Peyer's patch (tissue), 4 donors: ENCODE results near the gene TRIM77. TPM values are rescaled to one million over a fixed set of nuclear protein-coding genes. Genes with fewer than 3 reads are reported as not detected.
"Not testable (repeated sequence)": the region's sequence is repeated elsewhere in the genome, so short reads cannot be mapped to it uniquely, and the experiment has no call there.

Experiments
- DNase-seq, 3 donors: peaks; one replicate each; pipeline ENCODE4 v3.0.0-alpha.2; 2017 to 2019
- H3K27ac ChIP-seq, 4 donors: fragments of 200-600 bp; sonication (generic); one replicate each; pipeline ENCODE4 v1.5.1; 2016 to 2019
- H3K27me3 ChIP-seq, 2 donors: fragments of 200-600 bp; sonication (generic); one replicate each; pipeline ENCODE4 v1.5.1; 2019
- H3K36me3 ChIP-seq, 3 donors: fragments of 200-600 bp; sonication (generic); one replicate each; pipeline ENCODE4 v1.5.1; 2016 to 2019
- H3K4me1 ChIP-seq, 4 donors: fragments of 200-600 bp; sonication (generic); one replicate each; pipeline ENCODE4 v1.5.1; 2016 to 2019
- H3K4me3 ChIP-seq, 4 donors: fragments of 200-600 bp; sonication (generic); 1 replicate in 3 of 4; 2 replicates in 1 of 4; pipeline ENCODE4 v1.5.1; 2016 to 2019; ENCODE audit warnings: mild to moderate bottlenecking in 1 of 4
- H3K9me3 ChIP-seq, 4 donors: fragments of 200-600 bp; sonication (generic); one replicate each; pipeline ENCODE4 v1.5.1; 2016 to 2019; ENCODE audit warnings: mild to moderate bottlenecking in 1 of 4
- CTCF ChIP-seq, 6 experiments: fragments of 450-650 bp in 4 of 6; fragments of 200-600 bp in 2 of 6; sonication (generic) in 1 of 6; IDR thresholded peaks; one replicate each; pipeline ENCODE4 v1.5.1; 2017 to 2019; ENCODE audit warnings: antibody characterized with exemption in 6 of 6, mild to moderate bottlenecking in 3 of 6, moderate library complexity in 1 of 6
- POLR2A ChIP-seq, 2 donors: fragments of 450-650 bp; IDR thresholded peaks; one replicate each; pipeline ENCODE4 v1.5.1; 2017; ENCODE audit warnings: antibody characterized with exemption in 2 of 2, mild to moderate bottlenecking in 2 of 2, moderate library complexity in 2 of 2
- small RNA-seq, 2 donors: library from RNA; depleted of rRNA; stranded (forward); fragments of <200 nt; gene quantifications; one replicate each; pipeline ENCODE3, GENCODE V24; 2016
- total RNA-seq, 4 donors: library from RNA; depleted of rRNA; stranded (reverse); fragments of >200 nt; gene quantifications; one replicate each; pipeline ENCODE4 v1.1.0, GENCODE V29; 2016

The TRIM77 gene
- total RNA-seq, 4 donors from 2014 or later = not detected

- no peaks in the 10 kb centered on the region for H3K36me3 ChIP-seq
- H3K27ac ChIP-seq = no peak overlapping the region
- H3K9me3 ChIP-seq = no peaks in the 10 kb centered on the region
- H3K4me1 ChIP-seq = no peaks in the 10 kb centered on the region
- no peaks in the 10 kb centered on the region for H3K27me3 ChIP-seq
- H3K4me3 ChIP-seq = no peak overlapping the region
- DNase-seq = no peak
- TF ChIP-seq CTCF (IDR thresholded peaks at IDR 0.05) (no peak), POLR2A (IDR thresholded peaks at IDR 0.05) (no peak)
These were observed 26.5 kb downstream of the TRIM77 start for GRCh38 chr11:89736566-89736965.

GRCh38 chr11:89737116-89737515 is 27.0 kb downstream of the TRIM77 start:
- Histone ChIP-seq H3K4me1 (no peaks in the 10 kb centered on the region), H3K4me3 (no peak overlapping the region), H3K9me3 (no peaks in the 10 kb centered on the region), H3K27me3 (no peaks in the 10 kb centered on the region), H3K27ac (no peak overlapping the region), H3K36me3 (no peaks in the 10 kb centered on the region)
- DNase-seq = no peak
- TF ChIP-seq CTCF (IDR thresholded peaks at IDR 0.05) (no peak), POLR2A (IDR thresholded peaks at IDR 0.05) (no peak)

- H3K36me3 ChIP-seq, H3K4me3 ChIP-seq, H3K27ac ChIP-seq, DNase-seq, H3K9me3 ChIP-seq, H3K27me3 ChIP-seq, H3K4me1 ChIP-seq: not testable (repeated sequence)
These were observed 31.3 kb downstream of the TRIM77 start for GRCh38 chr11:89741406-89741805.

GRCh38 chr11:89744158-89744557 is 34.1 kb downstream of the TRIM77 start:
- H3K4me3 ChIP-seq, H3K36me3 ChIP-seq, DNase-seq, H3K9me3 ChIP-seq, H3K27ac ChIP-seq, H3K4me1 ChIP-seq, H3K27me3 ChIP-seq: not testable (repeated sequence)

GRCh38 chr11:89750822-89751221 is 40.7 kb downstream of the TRIM77 start:
- H3K27ac ChIP-seq, H3K4me3 ChIP-seq, H3K4me1 ChIP-seq, H3K27me3 ChIP-seq, H3K36me3 ChIP-seq, H3K9me3 ChIP-seq, DNase-seq: not testable (repeated sequence)

Small RNA genes within 50 kb of the gene (small RNA-seq; reads per million reads assigned to genes)
- 0 reads per million in 2 donors for gene AP003122.3

Other genes with a start within 250 kb of the TRIM77 start
- 1 to 10 TPM in 1 of 4 donors, under 1 TPM in 1, not detected in 2; 0.80 to 2.5 TPM for gene NOX4, start 218.9 kb upstream of the TRIM77 start, total RNA-seq
- not detected for gene TRIM49, start 98.3 kb downstream of the TRIM77 start, total RNA-seq
- gene TRIM64B, start 168.2 kb downstream of the TRIM77 start, total RNA-seq = not detected
- not detected for gene TRIM49D1, start 211.9 kb downstream of the TRIM77 start, total RNA-seq
- not detected for gene TRIM49D2, start 213.8 kb downstream of the TRIM77 start, total RNA-seq